AG09309 (cell line): ENCODE measurements around the gene CAGE1.

Experiments
- DNase-seq: peaks from one replicate; pipeline ENCODE4 v3.0.0-alpha.2; 2010; ENCODE audit warnings: low read depth
- H3K4me3 ChIP-seq: 2 replicates; pipeline ENCODE4 v1.5.1; 2011; ENCODE audit warnings: mild to moderate bottlenecking, low read depth, low read length, moderate library complexity; ENCODE audit not compliant: control insufficient read depth
- CTCF ChIP-seq: IDR thresholded peaks from 2 replicates; pipeline ENCODE4 v1.5.1; 2011; ENCODE audit warnings: mild to moderate bottlenecking, low read depth, low read length, inconsistent platforms; ENCODE audit not compliant: insufficient read depth, control insufficient read depth; ENCODE audit errors: missing control alignments

CAGE1 gene

GRCh38 chr6:7283676-7284075 is 105.9 kb downstream of the CAGE1 start:
- TF ChIP-seq CTCF: no peak
- no peak for DNase-seq
- H3K4me3 ChIP-seq: no peak overlapping the region

GRCh38 chr6:7282097-7282906 is 107.2 kb downstream of the CAGE1 start:
- no peak for DNase-seq
- H3K4me3 ChIP-seq: no peak overlapping the region
- TF ChIP-seq CTCF: no peak
